ENCODE results near the gene TMEM150A. TPM values are rescaled to one million over a fixed set of nuclear protein-coding genes. Genes with fewer than 3 reads are reported as not detected.

Gene TMEM150A
- total and polyA plus RNA-seq, 2 of the 13 experiments (the other 11 are each of a cell fraction or from before 2014, with no cell fraction given), result 30.1 to 70.4 TPM

- no peak for TF ChIP-seq ZNF225 (CRISPR knock-in tag; IDR thresholded peaks at IDR 0.05)
- TF ChIP-seq XRCC5 (optimal IDR thresholded peaks at IDR 0.05; ENCODE audit: low read length), result peak; percentile 83
- TF ChIP-seq MAZ (IDR thresholded peaks at IDR 0.05; ENCODE audit: borderline replicate concordance, low read depth, low read length), result no peak
- TF ChIP-seq MAZ (CRISPR knock-in tag; IDR thresholded peaks at IDR 0.05; ENCODE audit: low read depth), result peak; percentile 39; the same call in 1 of the 2 replicates
- no peak for TF ChIP-seq NFIC (IDR thresholded peaks at IDR 0.05; ENCODE audit: low read length)
- no peak for TF ChIP-seq ZBTB2 (CRISPR knock-in tag; IDR thresholded peaks at IDR 0.05; ENCODE audit: low read depth)
- no peak for TF ChIP-seq EZH2 (conservative IDR thresholded peaks at IDR 0.05; ENCODE audit: low read depth, low read length)
- no peak for TF ChIP-seq ZNF543 (CRISPR knock-in tag; IDR thresholded peaks at IDR 0.05)
- no peak for TF ChIP-seq ZNF232 (CRISPR knock-in tag; IDR thresholded peaks at IDR 0.05; ENCODE audit: borderline replicate concordance)
- TF ChIP-seq ZBTB4 (CRISPR knock-in tag; IDR thresholded peaks at IDR 0.05; ENCODE audit: borderline replicate concordance), result no peak
- no peak for TF ChIP-seq ZSCAN20 (CRISPR knock-in tag; IDR thresholded peaks at IDR 0.05; ENCODE audit: borderline replicate concordance)
- TF ChIP-seq KDM1A (CRISPR knock-in tag; IDR thresholded peaks at IDR 0.05), result no peak
- TF ChIP-seq TBL1XR1 (IDR thresholded peaks at IDR 0.05; ENCODE audit: borderline replicate concordance, low read length, partially characterized antibody), result no peak
- TF ChIP-seq ZNF839 (CRISPR knock-in tag; IDR thresholded peaks at IDR 0.05; ENCODE audit: borderline replicate concordance), result no peak
- no peak for TF ChIP-seq ZNF256 (CRISPR knock-in tag; conservative IDR thresholded peaks at IDR 0.05)
- no peak for TF ChIP-seq ZNF75D (CRISPR knock-in tag; IDR thresholded peaks at IDR 0.05; ENCODE audit: borderline replicate concordance)
- no peak for TF ChIP-seq IRF2 (CRISPR knock-in tag; IDR thresholded peaks at IDR 0.05)
- no peak for TF ChIP-seq SMARCE1 (IDR thresholded peaks at IDR 0.05; ENCODE audit: borderline replicate concordance)
- TF ChIP-seq ZNF879 (CRISPR knock-in tag; IDR thresholded peaks at IDR 0.05), result no peak
- TF ChIP-seq ZNF451 (CRISPR knock-in tag; IDR thresholded peaks at IDR 0.05), result no peak
- peak; percentile 35; the same call in 1 of the 2 replicates for TF ChIP-seq YEATS2 (CRISPR knock-in tag; IDR thresholded peaks at IDR 0.05; ENCODE audit: borderline replicate concordance)
- no peak for TF ChIP-seq CENPBD1 (CRISPR knock-in tag; IDR thresholded peaks at IDR 0.05; ENCODE audit: borderline replicate concordance, low read depth)
- 0 out of 2 replicates have a peak, but pooled peaks have one; percentile 12 for TF ChIP-seq SIX4 (CRISPR knock-in tag; IDR thresholded peaks at IDR 0.05)
- no peak for TF ChIP-seq TMF1 (CRISPR knock-in tag; IDR thresholded peaks at IDR 0.05; ENCODE audit: low read depth)
Observed at GRCh38 chr2:85551698-85552678, 50.5 kb downstream of the TMEM150A start (continued).
